Aorta (tissue), 5 donors: Measurements from ENCODE around the gene EDN2. TPM values are rescaled to one million over a fixed set of nuclear protein-coding genes. Genes with fewer than 3 reads are reported as not detected.
A peak's percentile ranks its signal among the peaks of the same experiment; 100 is the strongest.

Experiments
- ATAC-seq: fragments of 200-7000 bp; cut with Tn5 transposase; one replicate; pipeline ENCODE4 v1.9.1; 2022; ENCODE audit warnings: moderate library complexity; ENCODE audit not compliant: low FRiP score
- DNase-seq, 2 donors: peaks; one replicate each; pipeline ENCODE4 v3.0.0-alpha.2; 2020
- H3K27ac ChIP-seq, 2 donors: one replicate each; pipeline ENCODE4 v1.5.1; 2013; ENCODE audit warnings: low read length in 2 of 2, mild to moderate bottlenecking in 2 of 2, moderate library complexity in 2 of 2, control low read depth in 1 of 2, inconsistent platforms in 1 of 2, low read depth in 1 of 2
- H3K27me3 ChIP-seq, 2 donors: one replicate each; pipeline ENCODE4 v1.6.1; 2013; ENCODE audit warnings: control low read depth in 1 of 2, low read length in 1 of 2, mild to moderate bottlenecking in 1 of 2, moderate library complexity in 1 of 2; ENCODE audit not compliant: insufficient read depth in 2 of 2, control insufficient read depth in 1 of 2
- H3K36me3 ChIP-seq, 2 donors: one replicate each; pipeline ENCODE4 v1.6.1; 2013; ENCODE audit warnings: control low read depth in 1 of 2, low read length in 1 of 2, mild to moderate bottlenecking in 1 of 2; ENCODE audit not compliant: insufficient read depth in 2 of 2, control insufficient read depth in 1 of 2
- H3K4me1 ChIP-seq, 2 donors: one replicate each; pipeline ENCODE4 v1.6.1; 2013; ENCODE audit warnings: low read length in 2 of 2, control low read depth in 1 of 2, mild to moderate bottlenecking in 1 of 2, moderate library complexity in 1 of 2; ENCODE audit not compliant: insufficient read depth in 2 of 2, control insufficient read depth in 1 of 2
- H3K4me3 ChIP-seq, 2 donors: one replicate each; pipeline ENCODE4 v1.5.1; 2013; ENCODE audit warnings: low read length in 2 of 2, control low read depth in 1 of 2, mild to moderate bottlenecking in 1 of 2
- H3K9me3 ChIP-seq: one replicate; pipeline ENCODE4 v1.6.1; 2013; ENCODE audit warnings: mild to moderate bottlenecking, low read length; ENCODE audit not compliant: control insufficient read depth
- WGBS, 2 donors: extraction: QIAGEN DNeasy Blood & Tissue Kit; methylation state at CpG; one replicate each; pipeline ENCODE4 v1.1.7; 2013; 5-methylcytosine and 5-hydroxymethylcytosine counted together
- intact Hi-C, 2 donors: fragments of 100-400 bp; cut with DNase I; formaldehyde crosslinking; loops; one replicate each; pipeline versions ENCODE4 v1.14.2 to v1.15.0; 2022
- polyA plus RNA-seq, 2 donors: library from polyadenylated mRNA; stranded (reverse); fragments of 200-250 nt; gene quantifications; one replicate each; pipeline ENCODE4 v1.2.3, GENCODE V29; 2013
- total RNA-seq, 2 donors: library from RNA; stranded (reverse); fragmentation: NEBNext Ultra II Directional; extraction: Animal tissue kit (Norgen Biotek cat#: 25700); gene quantifications; one replicate each; pipeline ENCODE4 v1.2.1, GENCODE V29; 2021
- donor health status: healthy with polysubstance abuse.
- donor health status: Bipolar disorder and iron deficiency.
- donor health status: DM: no; HTN: no; CAD: no.
- donor health status: DM: no; HTN: no; CAD: no.
- donor health status: DM: yes; HTN: yes; CAD: no.

EDN2 gene
- total and polyA plus RNA-seq, 4 donors: 0.36 to 2.3 (median 1.5) TPM; not detected in 1

DNA sequence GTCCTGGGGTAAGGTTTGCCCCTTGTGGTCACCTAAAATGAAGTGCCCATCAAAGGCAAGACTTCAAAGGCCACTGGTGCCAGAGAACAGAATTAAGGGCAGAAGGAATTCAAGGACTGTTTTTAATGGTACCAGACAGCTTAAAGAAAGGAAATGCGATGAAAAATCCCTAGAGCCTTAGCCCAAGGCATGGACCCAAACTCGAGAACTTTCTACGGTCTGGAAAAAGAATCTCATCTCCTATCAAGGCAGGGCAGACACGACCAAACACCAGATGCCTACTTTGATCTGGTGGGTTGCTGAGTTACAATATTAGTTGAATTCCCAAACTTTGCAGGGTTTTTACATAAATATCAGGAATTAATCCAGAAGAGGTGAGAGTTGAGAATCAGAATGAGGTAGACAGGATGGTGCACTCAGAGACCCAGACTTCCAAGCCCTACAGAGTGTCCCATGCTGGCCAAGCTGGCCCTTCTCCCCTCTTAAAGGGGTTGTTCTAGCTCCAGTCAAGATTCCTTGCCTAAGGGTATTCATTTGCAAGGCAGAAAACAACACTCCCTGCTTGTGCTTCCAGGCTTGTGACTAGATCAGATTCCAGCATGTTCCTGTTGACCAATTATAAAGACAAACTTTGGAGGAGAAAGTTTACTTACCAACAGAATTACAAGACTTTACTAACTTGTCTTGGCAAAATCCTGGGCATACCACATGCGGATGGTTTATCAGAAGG is 48.0 kb downstream of the EDN2 start:
- Histone ChIP-seq H3K4me1 (no peaks in the 10 kb centered on the region), H3K27me3 (no peaks in the 10 kb centered on the region), H3K27ac (no peak overlapping the region), H3K4me3 (no peak overlapping the region), H3K9me3 (no peaks in the 10 kb centered on the region), H3K36me3 (no peaks in the 10 kb centered on the region)
- intact Hi-C loops: no loop called here
- WGBS, 2 donors: 70 to 88% methylated on average over 5 of the region's 5 CpGs
- no peak for ATAC-seq
- peak in 1 of 2 donors; percentile 10 for DNase-seq

GRCh38 chr1:41435570-41436178 is 48.8 kb downstream of the EDN2 start:
- Histone ChIP-seq H3K27me3 (no peaks in the 10 kb centered on the region), H3K27ac (no peak overlapping the region), H3K4me3 (no peak overlapping the region), H3K4me1 (no peaks in the 10 kb centered on the region), H3K36me3 (no peaks in the 10 kb centered on the region), H3K9me3 (no peaks in the 10 kb centered on the region)
- ATAC-seq: no peak
- intact Hi-C loops: no loop called here
- DNase-seq: peak in 1 of 2 donors; percentile 49
- WGBS, 2 donors: 47 to 80% methylated on average over 15 of the region's 15 CpGs

DNA sequence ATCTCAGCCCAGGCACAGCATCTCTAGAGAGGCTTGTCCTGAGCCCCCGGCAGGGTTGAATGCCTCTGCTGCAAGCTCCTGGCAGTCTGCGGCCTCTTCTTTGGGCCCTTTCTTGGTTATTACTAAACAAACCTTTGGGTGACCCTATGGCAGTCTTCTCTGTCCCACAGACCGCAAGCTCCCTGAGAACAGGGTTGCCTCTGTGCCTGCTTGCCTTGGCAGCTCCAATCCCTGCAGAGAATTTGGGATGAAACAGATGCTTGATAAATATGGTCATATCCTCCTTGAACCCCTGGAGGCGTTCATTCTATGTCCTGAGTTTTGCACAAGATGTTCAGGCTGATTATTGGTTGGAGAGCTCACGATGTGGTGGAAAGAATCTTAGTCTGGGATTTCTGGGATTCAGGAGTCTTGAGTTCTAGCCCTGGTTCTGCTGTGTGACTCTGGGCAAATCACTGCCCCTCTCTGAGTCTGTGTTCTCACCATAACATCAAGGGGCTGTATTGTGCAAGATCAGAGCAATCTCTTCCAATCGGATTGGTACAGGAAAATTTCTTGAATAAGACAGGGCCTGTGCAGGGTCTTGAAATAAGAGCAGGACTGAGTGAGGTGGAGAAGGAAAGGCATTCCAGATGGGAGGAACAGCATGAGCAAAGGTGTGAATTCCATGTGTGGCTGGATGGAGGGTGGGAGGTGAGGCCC is 49.6 kb downstream of the EDN2 start:
- no peak for ATAC-seq
- 78 to 83% methylated on average over 6 of the region's 6 CpGs for WGBS, 2 donors
- H3K27me3 ChIP-seq: no peaks in the 10 kb centered on the region

DNA sequence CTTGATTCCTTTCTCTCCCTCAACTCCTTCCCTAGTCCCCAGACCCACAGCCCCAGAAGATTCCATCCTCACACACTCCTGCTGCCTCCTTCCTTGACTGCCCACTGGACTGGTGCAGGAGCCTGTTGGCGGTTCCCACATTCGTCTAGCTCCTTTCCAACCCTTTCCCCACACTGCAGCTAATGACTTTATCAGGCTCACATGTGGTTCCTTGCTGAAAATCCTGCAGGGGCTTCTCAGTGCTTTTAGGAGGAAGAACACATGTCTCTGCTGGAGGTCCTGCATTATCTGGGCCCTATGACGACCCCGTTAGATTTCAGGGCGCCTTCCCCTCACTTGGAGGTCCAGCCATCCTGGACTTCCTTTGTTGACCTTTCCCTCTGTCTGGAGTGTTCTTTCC is 50.2 kb downstream of the EDN2 start:
- intact Hi-C loops: loop anchor here in 1 of 2 donors (5.0 kb wide), 3 partner anchors 43 to 167 kb away; no protein-coding TSS in a partner anchor
- Histone ChIP-seq H3K9me3 (no peaks in the 10 kb centered on the region), H3K4me1 (no peaks in the 10 kb centered on the region), H3K4me3 (no peak overlapping the region), H3K27me3 (no peaks in the 10 kb centered on the region), H3K36me3 (no peaks in the 10 kb centered on the region), H3K27ac (no peak overlapping the region)
- ATAC-seq (no peak), DNase-seq (peak in 1 of 2 donors; percentile 25)
- WGBS, 2 donors: 83 to 91% methylated on average over 5 of the region's 5 CpGs

More for the DNA sequence above, 49.6 kb downstream of the EDN2 start:
- no peaks in the 10 kb centered on the region for H3K9me3 ChIP-seq
- intact Hi-C loops: loop anchor here in 1 of 2 donors (5.0 kb wide), 3 partner anchors 42 to 168 kb away; no protein-coding TSS in a partner anchor
- no peaks in the 10 kb centered on the region for H3K4me1 ChIP-seq
- no peak overlapping the region for H3K4me3 ChIP-seq
- no peaks in the 10 kb centered on the region for H3K36me3 ChIP-seq
- H3K27ac ChIP-seq: no peak overlapping the region
- peak; percentile 9 to 12 for DNase-seq

DNA sequence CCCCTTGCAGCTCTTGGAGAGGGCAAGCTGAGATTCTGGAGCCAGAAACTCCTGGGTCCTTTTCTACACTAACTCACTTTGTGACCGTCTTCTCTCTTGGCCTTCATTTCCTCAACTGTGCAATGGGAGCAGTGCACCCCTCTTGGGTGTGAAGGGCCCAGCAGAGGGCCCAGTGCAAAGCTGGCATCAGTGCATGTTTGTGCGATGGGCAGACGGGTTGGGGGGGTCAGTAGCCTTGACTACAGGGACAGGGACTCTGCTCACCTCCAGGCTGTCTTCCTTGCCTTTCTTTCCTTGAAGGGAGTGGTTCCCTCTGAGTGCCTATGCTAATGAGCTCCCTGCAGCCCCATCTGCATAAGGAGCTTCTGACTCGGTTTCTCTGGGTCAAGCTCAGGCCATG is 51.0 kb downstream of the EDN2 start:
- Histone ChIP-seq H3K36me3 (no peaks in the 10 kb centered on the region), H3K27ac (no peak overlapping the region), H3K4me3 (no peak overlapping the region), H3K27me3 (no peaks in the 10 kb centered on the region), H3K4me1 (no peaks in the 10 kb centered on the region), H3K9me3 (no peaks in the 10 kb centered on the region)
- DNase-seq: no peak
- WGBS, 2 donors: 67 to 80% methylated on average over 4 of the region's 4 CpGs
- intact Hi-C loops: loop anchor here (2.0 to 5.0 kb wide), 4 partner anchors 44 to 166 kb away; no protein-coding TSS in a partner anchor
- no peak for ATAC-seq

- DNase-seq: peak; percentile 93 to 97
- Histone ChIP-seq H3K9me3 (no peaks in the 10 kb centered on the region), H3K27me3 (no peaks in the 10 kb centered on the region), H3K4me3 (no peak overlapping the region), H3K36me3 (no peaks in the 10 kb centered on the region), H3K27ac (peak overlapping the region in 1 of 2 donors; percentile 14), H3K4me1 (no peaks in the 10 kb centered on the region)
- peak; percentile 94 for ATAC-seq
- 2 to 3% methylated on average over 17 of the region's 17 CpGs for WGBS, 2 donors
- intact Hi-C loops: loop anchor here (2.0 to 5.0 kb wide), 4 partner anchors 45 to 165 kb away; no protein-coding TSS in a partner anchor
Measured at GRCh38 chr1:41432481-41433280, 51.8 kb downstream of the EDN2 start.

DNA sequence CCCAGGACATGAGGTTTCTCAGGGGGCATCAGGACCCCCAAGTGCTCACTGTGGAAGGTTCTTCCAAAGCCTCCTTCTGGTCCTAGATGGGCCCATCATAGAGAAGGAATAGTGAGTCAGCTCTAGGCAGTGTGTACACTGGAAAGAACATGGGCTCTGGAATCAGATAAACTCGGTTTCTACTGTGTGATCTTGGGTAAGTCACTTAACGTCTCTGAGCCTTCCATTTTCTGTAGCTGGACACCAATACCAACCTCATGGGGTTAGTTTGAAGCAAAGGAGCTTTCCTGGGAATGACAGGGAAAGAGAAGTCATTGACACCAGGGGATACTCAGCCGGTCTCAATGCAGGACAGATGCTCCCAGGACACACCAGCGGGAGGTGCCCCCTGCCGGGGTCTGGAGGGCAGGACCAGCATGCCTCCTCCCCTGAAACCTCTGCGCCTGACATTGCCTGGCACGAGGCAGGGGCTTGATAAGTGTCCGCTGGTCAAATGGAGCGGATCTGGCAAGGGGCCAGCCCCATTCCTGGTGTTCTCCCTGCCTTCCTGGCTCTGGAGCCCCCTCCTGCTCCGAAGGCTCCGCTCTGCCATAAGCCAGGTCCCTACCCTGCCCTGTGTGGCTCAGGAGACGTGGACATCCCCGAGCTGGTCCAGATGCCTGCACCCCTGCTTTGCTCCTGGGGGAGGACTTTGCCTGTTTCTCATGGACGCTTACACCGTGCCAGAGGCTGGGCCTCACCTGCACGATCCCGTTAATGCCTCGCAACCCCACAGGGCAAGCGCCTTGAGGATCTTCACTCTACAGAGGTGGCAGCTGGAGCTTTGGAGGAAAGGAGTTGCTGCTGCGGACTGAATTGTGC is 52.8 kb downstream of the EDN2 start:
- H3K4me3 ChIP-seq: no peak overlapping the region
- H3K9me3 ChIP-seq: no peaks in the 10 kb centered on the region
- ATAC-seq (peak; percentile 15), DNase-seq (peak; percentile 66 to 84)
- no peaks in the 10 kb centered on the region for H3K4me1 ChIP-seq
- intact Hi-C loops: loop anchor here (2.0 to 5.0 kb wide), 4 partner anchors 46 to 164 kb away; no protein-coding TSS in a partner anchor
- no peak overlapping the region for H3K27ac ChIP-seq
- no peaks in the 10 kb centered on the region for H3K36me3 ChIP-seq
- WGBS, 2 donors: 45 to 49% methylated on average over 20 of the region's 20 CpGs
- no peaks in the 10 kb centered on the region for H3K27me3 ChIP-seq
